Gastrocnemius medialis (tissue), 4 donors: ENCODE results near the gene CIDEC.

Experiments used
- POLR2A ChIP-seq, 2 donors: fragments of 450-650 bp; IDR thresholded peaks; one replicate each; pipeline ENCODE4 v1.6.1; 2017; ENCODE audit warnings: antibody characterized with exemption in 2 of 2, mild to moderate bottlenecking in 2 of 2, moderate library complexity in 2 of 2
- TF ChIP-seq, protein P1 (sequence below), 5 experiments: fragments of 450-650 bp in 3 of 5; fragments of 200-600 bp in 2 of 5; sonication (generic) in 2 of 5; IDR thresholded peaks in 4 of 5; conservative IDR thresholded peaks in 1 of 5; 1 replicate in 4 of 5; 2 replicates in 1 of 5; pipeline ENCODE4 v1.5.1; 2016 to 2019; ENCODE audit warnings: antibody characterized with exemption in 5 of 5, mild to moderate bottlenecking in 3 of 5, moderate library complexity in 3 of 5

DNA sequence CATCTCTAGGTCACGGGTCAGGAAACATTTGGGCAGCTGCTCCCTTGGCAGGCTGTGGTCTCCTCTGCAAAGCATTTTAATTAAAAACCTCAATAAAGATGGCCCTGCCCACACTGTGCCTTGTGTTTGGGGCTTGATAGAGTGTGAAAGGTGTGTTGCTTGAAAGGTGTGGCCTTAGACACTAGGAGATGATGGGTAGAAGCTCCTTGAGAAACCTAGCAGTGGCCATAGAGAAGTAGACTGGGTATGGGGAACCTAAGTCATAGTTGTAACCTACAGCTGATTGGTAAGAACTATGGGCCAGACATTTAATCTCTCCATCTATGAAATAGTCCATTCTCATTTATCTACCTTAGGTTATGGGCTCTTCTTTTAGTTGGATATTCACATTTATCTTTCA lies 13.7 kb upstream of the CIDEC start:
- TF ChIP-seq POLR2A (IDR thresholded peaks at IDR 0.05): no peak
- TF ChIP-seq, protein P1, sequence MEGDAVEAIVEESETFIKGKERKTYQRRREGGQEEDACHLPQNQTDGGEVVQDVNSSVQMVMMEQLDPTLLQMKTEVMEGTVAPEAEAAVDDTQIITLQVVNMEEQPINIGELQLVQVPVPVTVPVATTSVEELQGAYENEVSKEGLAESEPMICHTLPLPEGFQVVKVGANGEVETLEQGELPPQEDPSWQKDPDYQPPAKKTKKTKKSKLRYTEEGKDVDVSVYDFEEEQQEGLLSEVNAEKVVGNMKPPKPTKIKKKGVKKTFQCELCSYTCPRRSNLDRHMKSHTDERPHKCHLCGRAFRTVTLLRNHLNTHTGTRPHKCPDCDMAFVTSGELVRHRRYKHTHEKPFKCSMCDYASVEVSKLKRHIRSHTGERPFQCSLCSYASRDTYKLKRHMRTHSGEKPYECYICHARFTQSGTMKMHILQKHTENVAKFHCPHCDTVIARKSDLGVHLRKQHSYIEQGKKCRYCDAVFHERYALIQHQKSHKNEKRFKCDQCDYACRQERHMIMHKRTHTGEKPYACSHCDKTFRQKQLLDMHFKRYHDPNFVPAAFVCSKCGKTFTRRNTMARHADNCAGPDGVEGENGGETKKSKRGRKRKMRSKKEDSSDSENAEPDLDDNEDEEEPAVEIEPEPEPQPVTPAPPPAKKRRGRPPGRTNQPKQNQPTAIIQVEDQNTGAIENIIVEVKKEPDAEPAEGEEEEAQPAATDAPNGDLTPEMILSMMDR (IDR thresholded peaks at IDR 0.05 in 4 of 5, conservative IDR thresholded peaks at IDR 0.05 in 1 of 5): no peak
